ENCODE measurements around the gene SPATA20.

SPATA20 gene

GRCh38 chr17:50517504-50518383, 29.2 kb upstream of the SPATA20 start:
- Histone ChIP-seq H3K23ac (ENCODE audit: low read length) (no peak overlapping the region), H3K4me1 (ENCODE audit: control insufficient read depth, low read depth, low read length) (no peaks in the 10 kb centered on the region), H3K4ac (ENCODE audit: low read depth, low read length) (no peak overlapping the region), H4K5ac (ENCODE audit: low read length) (no peak overlapping the region), H3K56ac (ENCODE audit: low read length) (no peak overlapping the region), H3K18ac (ENCODE audit: low read length) (no peak overlapping the region), H3K27ac (ENCODE audit: low read depth, low read length) (no peak overlapping the region), H4K8ac (ENCODE audit: low read depth, low read length) (no peak overlapping the region), H3K36me3 (ENCODE audit: control insufficient read depth, insufficient read depth, low read length) (no peaks in the 10 kb centered on the region), H3K9ac (ENCODE audit: low read length) (no peak overlapping the region), H2BK15ac (replicated peaks; ENCODE audit: low read depth) (no peak overlapping the region), H3K27me3 (ENCODE audit: insufficient read depth, low read length, poor library complexity) (no peaks in the 10 kb centered on the region), H3K4me2 (ENCODE audit: low read length) (no peak overlapping the region), H3K4me3 (ENCODE audit: low read length) (no peak overlapping the region), H3K79me2 (ENCODE audit: control insufficient read depth, insufficient read depth, low read length) (no peaks in the 10 kb centered on the region), H2AK5ac (ENCODE audit: low read length) (no peak overlapping the region), H2BK5ac (ENCODE audit: low read length) (no peak overlapping the region), H2BK120ac (ENCODE audit: low read depth, low read length) (no peak overlapping the region), H3K79me1 (ENCODE audit: low read length) (no peaks in the 10 kb centered on the region)
- no CpG with 5 or more reads among the region's 8 CpGs for WGBS (ENCODE audit: extremely low coverage, insufficient coverage, low lambda C conversion rate)
- DNase-seq: peak; percentile 44

- H3K4me1 ChIP-seq (ENCODE audit: control insufficient read depth, low read depth, low read length): no peaks in the 10 kb centered on the region
- no peak overlapping the region for H3K4me3 ChIP-seq (ENCODE audit: low read length)
- no peaks in the 10 kb centered on the region for H3K79me1 ChIP-seq (ENCODE audit: low read length)
- no peak overlapping the region for H4K5ac ChIP-seq (ENCODE audit: low read length)
- no peak overlapping the region for H2BK15ac ChIP-seq (replicated peaks; ENCODE audit: low read depth)
- no peak overlapping the region for H3K4me2 ChIP-seq (ENCODE audit: low read length)
- no peaks in the 10 kb centered on the region for H3K27me3 ChIP-seq (ENCODE audit: insufficient read depth, low read length, poor library complexity)
- no peak overlapping the region for H2BK120ac ChIP-seq (ENCODE audit: low read depth, low read length)
- H3K9ac ChIP-seq (ENCODE audit: low read length): no peak overlapping the region
- no peak overlapping the region for H4K8ac ChIP-seq (ENCODE audit: low read depth, low read length)
- H3K4ac ChIP-seq (ENCODE audit: low read depth, low read length): no peak overlapping the region
- H2BK5ac ChIP-seq (ENCODE audit: low read length): no peak overlapping the region
- no peak overlapping the region for H3K56ac ChIP-seq (ENCODE audit: low read length)
- H3K27ac ChIP-seq (ENCODE audit: low read depth, low read length): no peak overlapping the region
- no peak overlapping the region for H3K18ac ChIP-seq (ENCODE audit: low read length)
- no peak for DNase-seq
- no peak overlapping the region for H2AK5ac ChIP-seq (ENCODE audit: low read length)
- no peaks in the 10 kb centered on the region for H3K36me3 ChIP-seq (ENCODE audit: control insufficient read depth, insufficient read depth, low read length)
- no CpG with 5 or more reads among the region's 13 CpGs for WGBS (ENCODE audit: extremely low coverage, insufficient coverage, low lambda C conversion rate)
- no peaks in the 10 kb centered on the region for H3K79me2 ChIP-seq (ENCODE audit: control insufficient read depth, insufficient read depth, low read length)
- no peak overlapping the region for H3K23ac ChIP-seq (ENCODE audit: low read length)
These were observed 28.5 kb upstream of the SPATA20 start for GRCh38 chr17:50518384-50519023.

- H3K18ac ChIP-seq (ENCODE audit: low read length): no peak overlapping the region
- no CpG with 5 or more reads among the region's 8 CpGs for WGBS (ENCODE audit: extremely low coverage, insufficient coverage, low lambda C conversion rate)
- H3K4me2 ChIP-seq (ENCODE audit: low read length): no peak overlapping the region
- H2AK5ac ChIP-seq (ENCODE audit: low read length): no peak overlapping the region
- H3K4me1 ChIP-seq (ENCODE audit: control insufficient read depth, low read depth, low read length): no peaks in the 10 kb centered on the region
- H3K36me3 ChIP-seq (ENCODE audit: control insufficient read depth, insufficient read depth, low read length): no peaks in the 10 kb centered on the region
- H3K4ac ChIP-seq (ENCODE audit: low read depth, low read length): no peak overlapping the region
- H3K79me2 ChIP-seq (ENCODE audit: control insufficient read depth, insufficient read depth, low read length): no peaks in the 10 kb centered on the region
- no peak for DNase-seq
- no peaks in the 10 kb centered on the region for H3K27me3 ChIP-seq (ENCODE audit: insufficient read depth, low read length, poor library complexity)
- H3K27ac ChIP-seq (ENCODE audit: low read depth, low read length): no peak overlapping the region
- no peak overlapping the region for H4K5ac ChIP-seq (ENCODE audit: low read length)
- H3K56ac ChIP-seq (ENCODE audit: low read length): no peak overlapping the region
- H3K4me3 ChIP-seq (ENCODE audit: low read length): no peak overlapping the region
- no peak overlapping the region for H2BK120ac ChIP-seq (ENCODE audit: low read depth, low read length)
- H4K8ac ChIP-seq (ENCODE audit: low read depth, low read length): no peak overlapping the region
- H2BK15ac ChIP-seq (replicated peaks; ENCODE audit: low read depth): no peak overlapping the region
- no peak overlapping the region for H3K9ac ChIP-seq (ENCODE audit: low read length)
- H2BK5ac ChIP-seq (ENCODE audit: low read length): no peak overlapping the region
- no peak overlapping the region for H3K23ac ChIP-seq (ENCODE audit: low read length)
- H3K79me1 ChIP-seq (ENCODE audit: low read length): no peaks in the 10 kb centered on the region
These were observed 27.7 kb upstream of the SPATA20 start for GRCh38 chr17:50519141-50519834.

GRCh38 chr17:50520483-50520882, 26.5 kb upstream of the SPATA20 start:
- no peaks in the 10 kb centered on the region for H3K79me1 ChIP-seq (ENCODE audit: low read length)
- no peaks in the 10 kb centered on the region for H3K27me3 ChIP-seq (ENCODE audit: insufficient read depth, low read length, poor library complexity)
- H3K23ac ChIP-seq (ENCODE audit: low read length): no peak overlapping the region
- H2AK5ac ChIP-seq (ENCODE audit: low read length): no peak overlapping the region
- H3K56ac ChIP-seq (ENCODE audit: low read length): no peak overlapping the region
- no peak overlapping the region for H4K5ac ChIP-seq (ENCODE audit: low read length)
- no peak overlapping the region for H3K4ac ChIP-seq (ENCODE audit: low read depth, low read length)
- H3K18ac ChIP-seq (ENCODE audit: low read length): no peak overlapping the region
- WGBS (ENCODE audit: extremely low coverage, insufficient coverage, low lambda C conversion rate): no CpG with 5 or more reads among the region's 2 CpGs
- H3K9ac ChIP-seq (ENCODE audit: low read length): no peak overlapping the region
- no peaks in the 10 kb centered on the region for H3K4me1 ChIP-seq (ENCODE audit: control insufficient read depth, low read depth, low read length)
- H3K4me2 ChIP-seq (ENCODE audit: low read length): no peak overlapping the region
- H2BK15ac ChIP-seq (replicated peaks; ENCODE audit: low read depth): no peak overlapping the region
- no peaks in the 10 kb centered on the region for H3K79me2 ChIP-seq (ENCODE audit: control insufficient read depth, insufficient read depth, low read length)
- H4K8ac ChIP-seq (ENCODE audit: low read depth, low read length): no peak overlapping the region
- no peak for DNase-seq
- H3K36me3 ChIP-seq (ENCODE audit: control insufficient read depth, insufficient read depth, low read length): no peaks in the 10 kb centered on the region
- no peak overlapping the region for H3K27ac ChIP-seq (ENCODE audit: low read depth, low read length)
- no peak overlapping the region for H2BK120ac ChIP-seq (ENCODE audit: low read depth, low read length)
- H2BK5ac ChIP-seq (ENCODE audit: low read length): no peak overlapping the region
- H3K4me3 ChIP-seq (ENCODE audit: low read length): no peak overlapping the region

GRCh38 chr17:50521514-50521913, 25.5 kb upstream of the SPATA20 start:
- H4K8ac ChIP-seq (ENCODE audit: low read depth, low read length): no peak overlapping the region
- no peak overlapping the region for H3K18ac ChIP-seq (ENCODE audit: low read length)
- H3K4me2 ChIP-seq (ENCODE audit: low read length): no peak overlapping the region
- no peaks in the 10 kb centered on the region for H3K27me3 ChIP-seq (ENCODE audit: insufficient read depth, low read length, poor library complexity)
- H3K56ac ChIP-seq (ENCODE audit: low read length): no peak overlapping the region
- H2BK5ac ChIP-seq (ENCODE audit: low read length): no peak overlapping the region
- H2BK15ac ChIP-seq (replicated peaks; ENCODE audit: low read depth): no peak overlapping the region
- H3K27ac ChIP-seq (ENCODE audit: low read depth, low read length): no peak overlapping the region
- H2AK5ac ChIP-seq (ENCODE audit: low read length): no peak overlapping the region
- H2BK120ac ChIP-seq (ENCODE audit: low read depth, low read length): no peak overlapping the region
- H3K79me2 ChIP-seq (ENCODE audit: control insufficient read depth, insufficient read depth, low read length): no peaks in the 10 kb centered on the region
- no peak overlapping the region for H3K23ac ChIP-seq (ENCODE audit: low read length)
- H3K4ac ChIP-seq (ENCODE audit: low read depth, low read length): no peak overlapping the region
- DNase-seq: no peak
- H3K9ac ChIP-seq (ENCODE audit: low read length): no peak overlapping the region
- H4K5ac ChIP-seq (ENCODE audit: low read length): no peak overlapping the region
- WGBS (ENCODE audit: extremely low coverage, insufficient coverage, low lambda C conversion rate): no CpG with 5 or more reads among the region's 2 CpGs
- H3K79me1 ChIP-seq (ENCODE audit: low read length): no peaks in the 10 kb centered on the region
- H3K36me3 ChIP-seq (ENCODE audit: control insufficient read depth, insufficient read depth, low read length): no peaks in the 10 kb centered on the region
- no peaks in the 10 kb centered on the region for H3K4me1 ChIP-seq (ENCODE audit: control insufficient read depth, low read depth, low read length)
- H3K4me3 ChIP-seq (ENCODE audit: low read length): no peak overlapping the region

Data from mesendoderm (in vitro differentiated cells).